ENCODE data around the gene ZFP91.
A peak's percentile ranks its signal among the peaks of the same experiment; 100 is the strongest.

Gene ZFP91

GRCh38 chr11:58575377-58576020 is 3.4 kb upstream of the ZFP91 start, which contains the start of gene LPXN:
TSS of gene LPXN (minus strand) at chr11:58575856. CDS start at chr11:58575772, 84 bp downstream.
- H3K27me3 Mint-ChIP-seq: peaks cover 4% of the 10 kb centered on the region
- H3K36me3 Mint-ChIP-seq: peaks cover 26% of the 10 kb centered on the region
- H3K4me1 Mint-ChIP-seq: peaks cover 57% of the 10 kb centered on the region
- peak within 1 kb of the TSS; percentile 86 for H3K4me3 Mint-ChIP-seq
- DNase-seq: peak; percentile 62
- no peaks in the 10 kb centered on the region for H3K9me3 Mint-ChIP-seq
- peak within 1 kb of the TSS; percentile 100 for H3K27ac Mint-ChIP-seq
- CTCF ChIA-PET: interaction anchor here (0.5 to 3.2 kb wide), 7 partner anchors 8 to 213 kb away, joined by 3 to 24 read pairs (median 15); no protein-coding TSS in a partner anchor

- H3K4me3 Mint-ChIP-seq: peak overlapping the region; percentile 86
- H3K9me3 Mint-ChIP-seq: no peaks in the 10 kb centered on the region
- H3K27ac Mint-ChIP-seq: peak overlapping the region; percentile 100
- peaks cover 4% of the 10 kb centered on the region for H3K27me3 Mint-ChIP-seq
- H3K36me3 Mint-ChIP-seq: peaks cover 27% of the 10 kb centered on the region
- H3K4me1 Mint-ChIP-seq: peaks cover 60% of the 10 kb centered on the region
- no peak for DNase-seq
- CTCF ChIA-PET: interaction anchor here (0.5 to 3.2 kb wide), 15 partner anchors 9 to 615 kb away, joined by 3 to 24 read pairs (median 3); partner anchors contain the start of gene CNTF
Measured at GRCh38 chr11:58576887-58577471, 1.9 kb upstream of the ZFP91 start.

GRCh38 chr11:58577555-58578135 is 1.2 kb upstream of the ZFP91 start:
- CTCF ChIA-PET: interaction anchor here (0.7 to 3.2 kb wide), 11 partner anchors 10 to 614 kb away, joined by 3 to 24 read pairs (median 5); no protein-coding TSS in a partner anchor
- Mint-ChIP-seq H3K27me3 (peaks cover 4% of the 10 kb centered on the region), H3K27ac (peak overlapping the region; percentile 100), H3K4me3 (peak overlapping the region; percentile 86), H3K9me3 (no peaks in the 10 kb centered on the region), H3K36me3 (peaks cover 24% of the 10 kb centered on the region), H3K4me1 (peaks cover 63% of the 10 kb centered on the region)
- peak; percentile 78 for DNase-seq

- Mint-ChIP-seq H3K4me1 (peaks cover 68% of the 10 kb centered on the region), H3K36me3 (peaks cover 24% of the 10 kb centered on the region)
- CTCF ChIA-PET: interaction anchor here (0.8 to 3.2 kb wide), 7 partner anchors 10 to 210 kb away, joined by 3 to 24 read pairs (median 15); no protein-coding TSS in a partner anchor
Measured at GRCh38 chr11:58578136-58578634, 678 bp upstream of the ZFP91 start.

GRCh38 chr11:58579192-58580129 is 598 bp downstream of the ZFP91 start:
- CTCF ChIA-PET: no interaction called here
- Mint-ChIP-seq H3K9me3 (no peaks in the 10 kb centered on the region), H3K27me3 (peaks cover 4% of the 10 kb centered on the region), H3K27ac (peak overlapping the region; percentile 100), H3K4me3 (peak overlapping the region; percentile 86), H3K36me3 (peaks cover 20% of the 10 kb centered on the region), H3K4me1 (peaks cover 62% of the 10 kb centered on the region)
- DNase-seq: peak; percentile 94

More at GRCh38 chr11:58578136-58578634, 678 bp upstream of the ZFP91 start:
- H3K27ac Mint-ChIP-seq: peak overlapping the region; percentile 100
- no peaks in the 10 kb centered on the region for H3K9me3 Mint-ChIP-seq
- peaks cover 4% of the 10 kb centered on the region for H3K27me3 Mint-ChIP-seq
- peak; percentile 95 for DNase-seq
- H3K4me3 Mint-ChIP-seq: peak overlapping the region; percentile 86

- Mint-ChIP-seq H3K9me3 (no peaks in the 10 kb centered on the region), H3K4me1 (peaks cover 59% of the 10 kb centered on the region), H3K27me3 (peaks cover 4% of the 10 kb centered on the region), H3K27ac (peak overlapping the region; percentile 98), H3K4me3 (peak overlapping the region; percentile 86), H3K36me3 (peaks cover 17% of the 10 kb centered on the region)
- CTCF ChIA-PET: no interaction called here
- DNase-seq: no peak
Measured at GRCh38 chr11:58580311-58580710, 1.4 kb downstream of the ZFP91 start.

- Mint-ChIP-seq H3K9me3 (no peaks in the 10 kb centered on the region), H3K4me3 (no peak overlapping the region), H3K4me1 (peaks cover 51% of the 10 kb centered on the region), H3K36me3 (peaks cover 23% of the 10 kb centered on the region), H3K27ac (no peak overlapping the region), H3K27me3 (peaks cover 4% of the 10 kb centered on the region)
- CTCF ChIA-PET: interaction anchor here (1.1 to 1.4 kb wide), 2 partner anchors 16 to 59 kb away, joined by 3 to 4 read pairs; no protein-coding TSS in a partner anchor
- no peak for DNase-seq
Measured at GRCh38 chr11:58582437-58582836, 3.6 kb downstream of the ZFP91 start.

GRCh38 chr11:58586998-58587397 is 8.1 kb downstream of the ZFP91 start:
- no peak for DNase-seq
- CTCF ChIA-PET: no interaction called here
- Mint-ChIP-seq H3K27ac (no peak overlapping the region), H3K27me3 (no peaks in the 10 kb centered on the region), H3K4me1 (peaks cover 36% of the 10 kb centered on the region), H3K9me3 (no peaks in the 10 kb centered on the region), H3K36me3 (peaks cover 17% of the 10 kb centered on the region), H3K4me3 (no peak overlapping the region)

GRCh38 chr11:58591659-58592058 is 12.8 kb downstream of the ZFP91 start:
- H3K27ac Mint-ChIP-seq: no peak overlapping the region
- CTCF ChIA-PET: no interaction called here

GRCh38 chr11:58592760-58593472 is 14.1 kb downstream of the ZFP91 start:
- no peaks in the 10 kb centered on the region for H3K27me3 Mint-ChIP-seq
- CTCF ChIA-PET: interaction anchor here (1.8 kb wide), 1 partner anchor 37 kb away, joined by 4 read pairs; no protein-coding TSS in a partner anchor
- no peaks in the 10 kb centered on the region for H3K9me3 Mint-ChIP-seq
- H3K4me1 Mint-ChIP-seq: peaks cover 44% of the 10 kb centered on the region
- no peak overlapping the region for H3K4me3 Mint-ChIP-seq
- peaks cover 36% of the 10 kb centered on the region for H3K36me3 Mint-ChIP-seq
- no peak for DNase-seq
- no peak overlapping the region for H3K27ac Mint-ChIP-seq

More at GRCh38 chr11:58591659-58592058, 12.8 kb downstream of the ZFP91 start:
- no peaks in the 10 kb centered on the region for H3K27me3 Mint-ChIP-seq
- H3K9me3 Mint-ChIP-seq: no peaks in the 10 kb centered on the region
- peaks cover 37% of the 10 kb centered on the region for H3K36me3 Mint-ChIP-seq
- no peak overlapping the region for H3K4me3 Mint-ChIP-seq
- H3K4me1 Mint-ChIP-seq: peaks cover 35% of the 10 kb centered on the region
- no peak for DNase-seq

GRCh38 chr11:58594826-58595225 is 16.0 kb downstream of the ZFP91 start:
- no peak for DNase-seq
- Mint-ChIP-seq H3K27ac (no peak overlapping the region), H3K9me3 (no peaks in the 10 kb centered on the region), H3K4me1 (peaks cover 56% of the 10 kb centered on the region), H3K4me3 (no peak overlapping the region), H3K36me3 (peaks cover 48% of the 10 kb centered on the region), H3K27me3 (no peaks in the 10 kb centered on the region)
- CTCF ChIA-PET: interaction anchor here (1.8 kb wide), 1 partner anchor 35 kb away, joined by 4 read pairs; no protein-coding TSS in a partner anchor

- Mint-ChIP-seq H3K4me1 (peaks cover 62% of the 10 kb centered on the region), H3K27ac (peak overlapping the region; percentile 29), H3K36me3 (peaks cover 49% of the 10 kb centered on the region), H3K4me3 (no peak overlapping the region), H3K9me3 (no peaks in the 10 kb centered on the region), H3K27me3 (no peaks in the 10 kb centered on the region)
- CTCF ChIA-PET: interaction anchor here (1.6 kb wide), 1 partner anchor 33 kb away, joined by 5 read pairs; no protein-coding TSS in a partner anchor
- DNase-seq: no peak
Measured at GRCh38 chr11:58596621-58597020, 17.8 kb downstream of the ZFP91 start.

All from activated naive CD4-positive, alpha-beta T cell treated with anti-CD3 and anti-CD28 coated beads, Interleukin-2, amount 10 ng/mL, durations not matched to agents 7 days and 5 days (primary cell).